HG02970 (cell line): ENCODE data around the gene ECT2L.

Experiments used
- ATAC-seq: cut with Tn5 transposase; IDR thresholded peaks from one replicate; pipeline ENCODE4 v1.9.1; 2021; ENCODE audit warnings: mild to moderate bottlenecking, moderate library complexity, moderate number of reproducible peaks; ENCODE audit not compliant: unreplicated experiment, low FRiP score

Gene ECT2L

DNA sequence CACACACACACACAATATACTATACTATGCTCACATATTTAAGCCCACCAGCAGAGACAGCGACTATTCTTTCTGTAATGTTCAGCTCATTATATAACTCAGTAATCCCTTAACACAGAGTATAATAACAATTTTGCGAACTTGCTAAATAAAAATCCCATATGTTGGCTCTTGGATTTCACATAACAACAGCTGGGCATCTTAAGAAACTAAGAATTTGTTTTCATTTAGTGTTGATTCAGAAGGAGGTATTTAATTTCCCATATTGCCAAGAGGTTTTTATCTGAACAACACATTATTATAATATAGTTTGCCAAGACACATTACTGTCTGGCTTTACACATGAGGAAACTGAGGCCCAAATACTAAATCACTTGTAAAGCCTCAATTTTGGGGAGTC lies 7.4 kb downstream of the ECT2L start:
- no peak for ATAC-seq

GRCh38 chr6:138803861-138804260 lies 8.0 kb downstream of the ECT2L start:
- ATAC-seq: no peak

DNA sequence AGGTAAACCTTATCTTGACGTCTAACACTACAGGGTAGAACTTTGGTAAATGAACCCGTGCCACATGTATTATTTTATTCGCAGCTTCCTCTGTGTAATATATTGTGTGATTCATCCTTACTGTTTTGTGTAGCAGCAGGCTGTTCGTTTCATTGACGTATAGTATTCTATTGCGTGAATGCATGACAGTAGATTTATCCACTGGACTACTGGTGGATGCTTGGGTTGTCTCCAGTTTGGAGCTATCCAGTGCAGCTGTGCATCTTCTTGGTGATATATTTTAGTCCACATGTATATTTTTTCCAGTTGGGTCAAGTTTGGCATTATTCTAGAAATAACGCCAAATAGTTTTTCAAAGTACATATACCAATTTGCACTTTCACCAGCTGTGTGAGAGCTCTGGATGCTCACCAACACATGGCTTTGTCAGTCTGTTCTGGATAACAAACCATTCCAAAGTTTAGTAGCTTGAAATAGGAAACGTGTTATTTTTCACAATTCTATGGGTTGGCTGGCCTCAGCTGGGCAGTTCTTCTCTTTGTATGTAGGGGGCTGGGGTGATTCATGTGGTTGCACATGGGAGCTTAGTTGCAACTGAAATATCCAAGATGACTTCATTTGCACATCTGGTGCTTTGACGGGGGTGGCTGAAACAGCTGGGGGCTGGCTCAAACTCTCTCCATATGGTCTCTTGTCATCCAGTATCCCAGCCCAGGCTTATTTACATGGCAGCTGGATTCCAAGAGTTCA lies 9.3 kb downstream of the ECT2L start:
- ATAC-seq: no peak

- ATAC-seq: no peak
Measured at GRCh38 chr6:138806889-138807288, 11.0 kb downstream of the ECT2L start.

GRCh38 chr6:138809677-138810076 lies 13.8 kb downstream of the ECT2L start:
- ATAC-seq: no peak

DNA sequence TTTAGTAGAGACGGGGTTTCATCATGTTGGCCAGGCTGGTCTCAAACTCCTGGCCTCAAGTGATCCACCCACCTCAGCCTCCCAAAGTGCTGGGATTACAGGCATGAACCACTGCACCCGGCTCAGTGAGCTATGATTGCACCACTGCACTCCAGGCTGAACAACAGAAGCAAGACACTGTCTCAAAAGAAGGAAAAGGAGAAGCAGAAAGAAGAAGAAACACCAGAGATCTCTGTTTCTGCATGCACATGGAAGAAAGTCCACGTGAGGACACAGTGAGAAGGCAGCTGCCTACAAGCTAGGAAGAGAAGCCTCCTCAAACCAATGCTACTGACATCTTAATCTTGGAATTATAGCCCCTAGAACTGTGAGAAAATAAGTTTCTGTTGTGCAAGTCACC lies 16.0 kb downstream of the ECT2L start:
- no peak for ATAC-seq

- no peak for ATAC-seq
Measured at GRCh38 chr6:138814179-138814834, 18.4 kb downstream of the ECT2L start.

DNA sequence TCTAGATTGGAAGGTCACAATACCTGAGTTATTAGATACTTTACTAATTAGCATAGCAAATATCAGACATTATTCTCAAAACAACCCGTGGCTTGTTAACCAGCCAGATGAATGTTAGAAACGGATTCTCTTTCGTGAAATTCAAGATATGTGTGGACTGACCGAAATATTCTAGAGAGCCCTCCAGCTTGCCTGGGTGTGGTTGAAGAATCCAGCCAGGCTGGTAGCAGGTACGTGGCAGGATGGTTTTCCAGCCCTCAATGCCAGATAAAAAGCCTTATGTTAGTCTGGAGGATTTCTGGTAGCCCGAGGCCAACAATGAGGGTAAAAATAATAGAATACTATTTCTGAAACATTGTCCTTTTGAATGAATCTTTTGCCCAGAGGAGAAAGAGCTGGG lies 19.3 kb downstream of the ECT2L start:
- ATAC-seq: no peak

GRCh38 chr6:138815797-138816528 lies 20.1 kb downstream of the ECT2L start:
- ATAC-seq: peak; percentile 64

GRCh38 chr6:138817799-138818198 lies 21.9 kb downstream of the ECT2L start:
- ATAC-seq: no peak

DNA sequence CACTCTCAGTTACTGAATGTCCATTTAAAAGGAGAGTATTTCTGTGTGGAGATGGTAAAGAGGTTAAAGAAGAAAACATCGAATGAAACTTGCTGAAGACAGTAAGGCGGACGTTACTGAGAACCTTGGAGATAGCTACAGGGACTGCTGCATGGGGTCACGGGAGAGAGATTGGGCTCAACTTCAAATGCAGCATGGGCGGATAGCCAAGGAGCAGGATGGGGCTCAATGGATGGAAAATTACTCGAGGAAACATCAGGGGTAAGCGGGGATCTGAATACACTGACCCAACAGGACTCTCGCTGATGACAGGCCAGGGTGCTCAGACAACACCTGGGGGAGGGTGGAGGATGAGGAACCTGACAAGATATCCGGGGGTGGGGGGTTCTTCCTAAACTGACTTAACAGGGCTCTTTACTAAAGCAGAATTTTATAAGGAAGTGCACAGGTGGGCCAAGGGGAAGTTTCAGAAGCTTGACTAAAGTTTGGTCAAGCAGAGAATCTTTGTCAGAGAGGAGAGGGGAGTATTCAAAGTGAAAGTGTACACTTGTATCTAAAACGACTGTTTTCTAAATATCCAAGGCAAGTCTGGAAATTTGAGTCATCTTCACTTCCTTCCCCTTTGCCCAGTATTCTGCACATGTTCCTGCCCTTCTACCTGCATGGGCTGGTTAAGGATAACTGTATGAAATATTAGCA lies 22.8 kb downstream of the ECT2L start:
- no peak for ATAC-seq

DNA sequence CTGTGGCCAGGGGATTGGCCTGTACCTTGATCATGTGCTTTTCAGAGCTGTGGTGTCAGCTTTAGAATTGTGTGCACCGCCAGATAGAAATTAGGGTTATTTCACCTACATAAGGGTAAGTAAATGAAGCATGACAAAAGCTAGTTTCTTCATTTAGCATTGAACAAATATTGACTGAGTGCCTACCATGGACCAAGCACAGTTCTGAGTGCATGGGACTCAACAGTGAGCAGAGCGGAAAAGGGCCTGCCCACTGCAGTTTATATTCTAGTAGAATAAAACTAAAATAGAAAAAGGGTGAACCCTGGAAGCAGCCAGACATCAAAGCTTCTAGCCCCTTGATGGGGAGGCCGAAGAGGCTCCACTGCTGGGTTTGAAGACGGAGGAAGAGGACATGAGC lies 25.6 kb downstream of the ECT2L start:
- ATAC-seq: no peak

- ATAC-seq: no peak
Measured at GRCh38 chr6:138824482-138825144, 28.7 kb downstream of the ECT2L start.

- ATAC-seq: no peak
Measured at GRCh38 chr6:138830248-138830647, 34.4 kb downstream of the ECT2L start.

GRCh38 chr6:138832182-138832581 lies 36.3 kb downstream of the ECT2L start:
- ATAC-seq: no peak

DNA sequence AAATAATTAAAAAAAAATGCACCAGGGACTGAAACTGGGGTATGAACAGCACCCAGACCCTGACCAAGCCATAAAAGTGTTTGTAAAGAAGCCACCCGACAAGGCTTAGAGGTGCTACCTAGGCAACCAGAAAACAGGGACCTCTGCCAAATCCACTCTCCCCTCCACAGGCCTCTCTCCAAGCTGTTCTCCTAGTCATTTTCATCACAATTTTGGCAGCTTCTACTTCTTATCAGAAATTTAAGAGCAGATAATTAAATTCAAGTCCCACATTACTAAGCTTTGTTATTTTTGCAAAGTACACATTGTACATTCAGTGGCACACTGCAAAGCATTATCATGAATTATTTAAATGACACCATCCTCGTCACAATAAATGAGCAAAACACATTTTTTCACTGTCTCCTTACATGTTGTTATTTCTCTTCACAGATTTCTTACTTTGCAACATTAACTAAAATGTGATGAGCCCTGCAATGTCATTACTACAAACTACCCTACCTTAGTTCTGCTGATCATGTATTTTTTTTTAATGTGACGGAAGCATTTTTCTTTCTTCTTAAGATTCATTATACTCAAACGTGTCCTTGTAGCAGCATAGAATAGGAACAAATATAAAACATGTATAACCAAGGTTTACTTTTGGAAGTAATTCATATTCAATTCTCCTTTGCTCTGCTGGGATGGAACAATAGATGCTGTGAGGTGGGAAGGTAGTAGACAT lies 38.1 kb downstream of the ECT2L start:
- ATAC-seq: no peak

DNA sequence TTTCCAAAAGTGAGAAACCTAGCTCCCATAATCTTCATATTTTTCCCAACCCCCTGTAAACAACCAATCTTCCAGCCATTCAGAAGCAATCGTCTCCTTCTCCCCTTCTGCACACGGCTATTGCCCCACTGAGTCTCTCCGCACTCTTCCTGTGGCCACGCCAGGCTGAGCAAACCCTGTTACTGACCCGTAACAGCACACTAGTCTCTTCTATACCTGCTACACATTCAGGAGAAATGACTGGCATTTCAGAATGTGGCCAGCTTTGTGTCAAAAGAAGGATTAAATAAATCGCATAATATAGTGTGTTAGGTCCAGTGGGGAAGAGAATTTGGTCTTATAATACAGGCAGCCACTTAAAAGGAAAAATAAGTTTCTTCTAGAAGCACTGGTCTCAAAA lies 41.4 kb downstream of the ECT2L start:
- ATAC-seq: no peak

DNA sequence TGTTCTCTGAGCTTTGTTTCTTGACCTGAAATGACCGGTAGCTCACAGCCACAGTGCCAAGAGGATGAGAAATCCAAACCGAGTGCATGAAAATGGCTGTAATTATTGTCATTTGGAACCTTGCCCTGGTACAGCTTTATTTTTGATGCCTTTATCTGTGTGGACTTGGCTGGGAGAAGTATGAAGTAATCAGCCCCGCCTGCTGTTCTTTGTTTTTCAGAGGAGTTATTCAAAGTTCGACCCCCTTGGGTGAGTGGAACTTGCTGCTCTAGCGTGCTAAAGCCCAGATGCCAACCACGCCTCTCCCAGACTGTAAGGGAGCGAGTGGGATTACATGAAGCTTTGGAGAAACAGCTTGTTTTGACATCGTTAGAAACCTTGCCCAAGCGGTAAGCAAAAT lies 48.3 kb downstream of the ECT2L start:
- no peak for ATAC-seq

DNA sequence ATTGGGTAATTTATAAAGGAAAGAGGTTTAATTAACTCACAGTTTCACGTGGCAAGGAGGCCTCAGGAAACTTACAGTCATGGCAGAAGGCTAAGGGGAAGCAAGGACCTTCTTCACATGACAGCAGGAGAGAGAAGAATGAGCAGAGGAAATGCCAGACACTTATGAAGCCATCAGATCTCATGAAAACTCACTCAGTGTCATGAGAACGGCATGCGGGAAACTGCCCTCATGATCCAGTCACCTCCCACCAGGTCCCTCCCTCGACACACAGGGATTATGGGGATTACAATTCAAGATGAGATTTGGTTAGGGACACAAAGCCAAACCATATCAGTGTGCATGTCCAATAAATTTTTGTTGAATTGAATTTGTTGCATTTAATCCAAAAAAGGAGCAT lies 52.0 kb downstream of the ECT2L start:
- ATAC-seq: no peak

- ATAC-seq: no peak
Measured at GRCh38 chr6:138848461-138848860, 52.6 kb downstream of the ECT2L start.
